HFF-Myc (cell line): ENCODE measurements around the gene SDHB.

ENCODE experiments used
- DNase-seq: peaks from one replicate; pipeline ENCODE4 v3.0.0-alpha.2; 2011; ENCODE audit warnings: low read depth; ENCODE audit errors: extremely low read depth
- H3K4me3 ChIP-seq: replicated peaks from 2 replicates; pipeline ENCODE4 v1.5.1; 2011; ENCODE audit warnings: low read depth, mild to moderate bottlenecking, control low read depth, low read length
- CTCF ChIP-seq: IDR thresholded peaks from 2 replicates; pipeline ENCODE4 v1.5.1; 2012; ENCODE audit warnings: mild to moderate bottlenecking, low read depth, low read length, control low read depth; ENCODE audit errors: missing control alignments

The SDHB gene

GRCh38 chr1:16984717-16985116 lies 69.1 kb downstream of the SDHB start:
- DNase-seq = no peak
- H3K4me3 ChIP-seq = no peak overlapping the region
- TF ChIP-seq CTCF = no peak

- DNase-seq = no peak
- no peak for TF ChIP-seq CTCF
- no peak overlapping the region for H3K4me3 ChIP-seq
Observed at GRCh38 chr1:16983649-16984048, 70.2 kb downstream of the SDHB start.

GRCh38 chr1:16982902-16983301 lies 70.9 kb downstream of the SDHB start:
- no peak for TF ChIP-seq CTCF
- DNase-seq = no peak
- H3K4me3 ChIP-seq = no peak overlapping the region

- no peak overlapping the region for H3K4me3 ChIP-seq
- TF ChIP-seq CTCF = no peak
- no peak for DNase-seq
Observed at GRCh38 chr1:16981269-16981849, 72.5 kb downstream of the SDHB start.

GRCh38 chr1:16980473-16981268 lies 73.2 kb downstream of the SDHB start, which contains the start of gene MFAP2:
MFAP2 (minus strand) TSS chr1:16980620; CDS start chr1:16978273, 2,347 bp downstream.
- DNase-seq = no peak
- TF ChIP-seq CTCF = no peak
- H3K4me3 ChIP-seq = peak within 1 kb of the TSS; percentile 56

GRCh38 chr1:16979475-16980327 lies 74.1 kb downstream of the SDHB start:
- no peak for DNase-seq
- H3K4me3 ChIP-seq = peak overlapping the region; percentile 56
- no peak for TF ChIP-seq CTCF
